ENCODE results near the gene SOX9. TPM values are rescaled to one million over a fixed set of nuclear protein-coding genes. Genes with fewer than 3 reads are reported as not detected.
"Not testable (repeated sequence)": the region's sequence is repeated elsewhere in the genome, so short reads cannot be mapped to it uniquely, and the experiment has no call there.

Gene SOX9
- total RNA-seq, 1 donor from 2014 or later: 54.0 TPM

DNA sequence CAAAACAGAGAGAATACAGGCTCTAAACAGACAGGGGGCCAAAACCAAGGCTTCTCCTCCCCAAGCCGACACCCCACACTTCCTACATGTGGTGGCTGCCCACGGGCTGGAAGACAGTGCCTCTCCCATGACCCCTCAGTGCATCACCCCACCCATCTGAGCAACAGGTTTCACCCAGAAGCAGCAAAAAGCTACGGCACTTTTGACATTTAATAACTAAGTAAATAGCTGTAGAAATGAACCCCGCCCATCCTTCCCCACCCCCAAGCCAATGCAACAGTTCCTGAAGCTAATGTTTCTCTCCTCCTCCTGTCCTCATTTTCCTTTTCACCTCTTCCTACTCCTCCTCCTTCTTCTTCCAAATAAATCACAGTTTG lies 9.9 kb upstream of the SOX9 start:
- H3K27me3 Mint-ChIP-seq: peaks cover 79% of the 10 kb centered on the region
- no peak for DNase-seq (ENCODE audit: extremely low spot score, unreplicated experiment)
- peaks cover 33% of the 10 kb centered on the region for H3K4me1 Mint-ChIP-seq (ENCODE audit: unreplicated experiment)

DNA sequence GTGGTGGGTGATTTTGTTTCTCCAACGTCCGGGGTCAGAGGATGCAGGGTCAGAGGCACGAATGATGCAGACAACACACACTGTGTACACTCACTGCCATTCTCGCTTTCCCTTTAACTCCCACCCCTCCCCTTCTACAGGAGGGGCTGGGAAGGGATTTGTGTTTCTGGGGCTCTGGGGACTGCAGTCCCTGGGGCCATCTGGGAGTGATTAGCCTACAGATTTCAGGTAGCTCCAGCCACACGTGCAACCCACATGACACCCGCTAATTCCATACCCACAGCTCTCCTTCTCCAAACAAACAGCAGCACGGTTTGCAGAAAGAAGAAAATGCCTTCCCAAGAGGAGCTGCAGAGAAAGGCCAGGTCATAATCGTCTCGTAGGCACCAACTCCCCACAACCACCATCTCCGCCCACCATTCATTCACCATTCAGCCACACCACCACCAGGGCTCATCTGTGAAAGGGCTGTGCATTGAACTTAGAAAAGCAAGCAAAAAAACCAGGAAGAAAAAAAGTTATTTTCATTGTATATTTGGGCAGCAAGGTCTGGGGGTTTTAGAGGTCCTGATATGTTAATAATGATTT lies 9.4 kb upstream of the SOX9 start:
- Mint-ChIP-seq H3K4me1 (ENCODE audit: unreplicated experiment) (peaks cover 38% of the 10 kb centered on the region), H3K27ac (no peak overlapping the region), H3K4me3 (peak overlapping the region; percentile 53), H3K9me3 (no peaks in the 10 kb centered on the region), H3K36me3 (no peaks in the 10 kb centered on the region), H3K27me3 (peaks cover 82% of the 10 kb centered on the region)
- no peak for DNase-seq (ENCODE audit: extremely low spot score, unreplicated experiment)
- TF ChIP-seq, protein P1, sequence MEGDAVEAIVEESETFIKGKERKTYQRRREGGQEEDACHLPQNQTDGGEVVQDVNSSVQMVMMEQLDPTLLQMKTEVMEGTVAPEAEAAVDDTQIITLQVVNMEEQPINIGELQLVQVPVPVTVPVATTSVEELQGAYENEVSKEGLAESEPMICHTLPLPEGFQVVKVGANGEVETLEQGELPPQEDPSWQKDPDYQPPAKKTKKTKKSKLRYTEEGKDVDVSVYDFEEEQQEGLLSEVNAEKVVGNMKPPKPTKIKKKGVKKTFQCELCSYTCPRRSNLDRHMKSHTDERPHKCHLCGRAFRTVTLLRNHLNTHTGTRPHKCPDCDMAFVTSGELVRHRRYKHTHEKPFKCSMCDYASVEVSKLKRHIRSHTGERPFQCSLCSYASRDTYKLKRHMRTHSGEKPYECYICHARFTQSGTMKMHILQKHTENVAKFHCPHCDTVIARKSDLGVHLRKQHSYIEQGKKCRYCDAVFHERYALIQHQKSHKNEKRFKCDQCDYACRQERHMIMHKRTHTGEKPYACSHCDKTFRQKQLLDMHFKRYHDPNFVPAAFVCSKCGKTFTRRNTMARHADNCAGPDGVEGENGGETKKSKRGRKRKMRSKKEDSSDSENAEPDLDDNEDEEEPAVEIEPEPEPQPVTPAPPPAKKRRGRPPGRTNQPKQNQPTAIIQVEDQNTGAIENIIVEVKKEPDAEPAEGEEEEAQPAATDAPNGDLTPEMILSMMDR (conservative IDR thresholded peaks at IDR 0.05): peak; percentile 32

More for the DNA sequence above, 9.9 kb upstream of the SOX9 start:
- TF ChIP-seq, protein P1 (conservative IDR thresholded peaks at IDR 0.05): no peak
- Mint-ChIP-seq H3K4me3 (peak overlapping the region; percentile 53), H3K9me3 (no peaks in the 10 kb centered on the region), H3K36me3 (no peaks in the 10 kb centered on the region), H3K27ac (no peak overlapping the region)

DNA sequence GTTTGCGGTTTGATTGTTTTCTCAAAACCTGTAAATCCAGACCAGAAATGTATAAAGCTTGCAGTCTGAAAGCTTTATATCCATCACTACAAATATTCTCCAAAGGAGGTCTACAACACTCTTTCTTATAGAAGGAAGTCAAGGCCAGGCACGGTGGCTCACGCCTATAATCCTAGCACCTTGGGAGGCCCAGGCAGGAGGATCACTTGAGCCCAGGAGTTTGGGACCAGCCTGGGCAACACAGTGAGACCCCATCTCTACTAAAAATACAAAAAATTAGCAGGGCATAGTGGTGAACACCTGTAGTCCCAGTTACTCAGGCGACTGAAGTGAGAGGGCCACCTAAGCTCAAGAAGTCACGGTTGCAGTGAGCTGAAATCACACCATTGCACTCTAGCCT lies 8.9 kb upstream of the SOX9 start:
- H3K4me3 Mint-ChIP-seq; H3K36me3 Mint-ChIP-seq; H3K9me3 Mint-ChIP-seq; H3K27ac Mint-ChIP-seq; DNase-seq (ENCODE audit: extremely low spot score, unreplicated experiment): not testable (repeated sequence)
- peaks cover 41% of the 10 kb centered on the region for H3K4me1 Mint-ChIP-seq (ENCODE audit: unreplicated experiment)
- peaks cover 83% of the 10 kb centered on the region for H3K27me3 Mint-ChIP-seq

DNA sequence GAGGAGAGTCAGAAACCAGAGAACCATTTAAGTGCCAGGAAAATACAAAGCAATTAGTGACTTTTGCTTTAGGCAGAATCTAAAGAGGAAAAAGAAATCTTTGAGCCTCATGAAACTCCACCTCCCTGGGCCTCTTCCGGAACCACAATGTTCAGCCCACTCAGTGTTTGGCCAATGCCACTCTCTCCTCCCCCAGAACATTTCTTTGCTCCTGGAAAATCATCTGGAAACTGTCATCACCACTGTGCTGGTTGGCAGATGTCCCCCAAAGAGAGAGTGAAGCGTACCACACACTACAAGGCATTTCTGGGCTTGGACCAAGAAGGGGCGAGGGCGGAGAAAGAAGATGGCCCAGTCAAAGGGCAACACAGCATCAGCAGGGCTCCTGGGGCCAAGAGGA lies 7.1 kb upstream of the SOX9 start:
- H3K36me3 Mint-ChIP-seq: no peaks in the 10 kb centered on the region
- H3K4me3 Mint-ChIP-seq: no peak overlapping the region
- DNase-seq (ENCODE audit: extremely low spot score, unreplicated experiment): no peak
- H3K27me3 Mint-ChIP-seq: peaks cover 86% of the 10 kb centered on the region
- TF ChIP-seq, protein P1 (conservative IDR thresholded peaks at IDR 0.05): no peak
- H3K4me1 Mint-ChIP-seq (ENCODE audit: unreplicated experiment): peaks cover 39% of the 10 kb centered on the region
- H3K27ac Mint-ChIP-seq: no peak overlapping the region
- H3K9me3 Mint-ChIP-seq: no peaks in the 10 kb centered on the region

DNA sequence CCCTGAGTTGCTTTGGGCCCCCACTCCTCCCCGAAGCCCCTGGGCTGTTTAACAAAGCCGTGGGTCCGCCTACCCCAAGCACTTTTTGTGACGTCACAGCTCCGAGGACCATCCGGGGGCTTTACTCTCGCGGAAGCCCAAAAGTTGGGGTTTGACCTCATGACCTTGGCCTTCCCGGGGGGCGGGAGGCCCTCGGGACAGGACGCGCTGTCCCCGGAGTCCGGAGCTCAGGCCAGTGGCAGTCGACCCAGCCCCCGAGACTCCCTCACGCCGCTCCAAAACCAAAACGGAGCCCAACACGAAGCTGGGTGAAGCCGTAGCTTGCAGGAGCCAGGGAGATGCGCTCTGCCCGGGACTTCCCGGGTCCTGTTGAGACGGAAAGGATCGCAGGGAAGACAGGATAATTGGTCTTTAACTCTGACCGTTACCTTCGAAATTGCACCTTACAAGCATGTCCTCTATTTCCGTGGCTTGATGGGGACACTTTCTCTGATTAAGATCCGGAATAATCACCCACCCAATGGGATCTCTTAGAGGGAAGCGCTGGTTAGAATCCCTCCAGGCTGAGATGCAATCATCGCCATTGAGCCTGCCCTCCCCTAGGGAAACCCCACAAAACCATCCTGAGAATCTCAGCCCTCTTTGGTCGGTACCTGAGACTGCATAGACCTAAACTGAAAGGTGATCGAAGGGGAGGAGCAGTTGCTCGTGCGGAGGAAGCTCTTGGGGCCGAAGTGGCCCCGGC lies 4.9 kb upstream of the SOX9 start:
- no peaks in the 10 kb centered on the region for H3K9me3 Mint-ChIP-seq
- peaks cover 41% of the 10 kb centered on the region for H3K4me1 Mint-ChIP-seq (ENCODE audit: unreplicated experiment)
- peaks cover 92% of the 10 kb centered on the region for H3K27me3 Mint-ChIP-seq
- peak overlapping the region; percentile 88 for H3K4me3 Mint-ChIP-seq
- H3K36me3 Mint-ChIP-seq: no peaks in the 10 kb centered on the region
- DNase-seq (ENCODE audit: extremely low spot score, unreplicated experiment): no peak
- TF ChIP-seq, protein P1 (conservative IDR thresholded peaks at IDR 0.05): no peak
- peak overlapping the region; percentile 36 for H3K27ac Mint-ChIP-seq
